ENCODE data around the gene WDR46. TPM values are rescaled to one million over a fixed set of nuclear protein-coding genes. Genes with fewer than 3 reads are reported as not detected.
A peak's percentile ranks its signal among the peaks of the same experiment; 100 is the strongest.

The WDR46 gene
- total RNA-seq, 4 donors from 2014 or later, result 46.5 to 88.4 (median 69.1) TPM

DNA sequence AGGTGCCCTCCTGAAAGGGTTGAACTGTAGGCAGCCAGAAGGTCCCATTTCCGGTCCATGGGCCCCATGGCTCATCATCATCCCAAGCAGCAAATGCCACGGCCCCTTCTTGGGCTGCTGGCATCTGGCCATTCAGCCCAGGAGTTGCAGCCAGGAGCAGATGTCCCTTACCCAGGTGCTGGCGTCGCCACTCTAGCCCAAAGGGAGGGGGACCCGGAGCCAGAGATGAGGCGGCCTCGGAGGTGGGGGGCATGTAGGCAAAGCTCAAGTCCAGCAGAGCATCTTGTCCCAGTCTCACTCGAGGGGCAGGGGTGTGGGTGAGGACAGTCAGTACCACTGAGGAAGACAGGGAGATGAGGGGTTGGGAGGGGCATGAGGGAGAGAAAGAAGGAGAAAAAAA, 16.0 kb upstream of the WDR46 start:
- H3K36me3 ChIP-seq, result peaks cover 0 to 62% (median 13%) of the 10 kb centered on the region in 3 donors
- no peaks in the 10 kb centered on the region for H3K9me3 ChIP-seq
- 68 to 86% methylated on average over 8 of the region's 8 CpGs for WGBS, 2 donors
- TF ChIP-seq POLR2A (IDR thresholded peaks at IDR 0.05), result no peak
- TF ChIP-seq, protein P1, sequence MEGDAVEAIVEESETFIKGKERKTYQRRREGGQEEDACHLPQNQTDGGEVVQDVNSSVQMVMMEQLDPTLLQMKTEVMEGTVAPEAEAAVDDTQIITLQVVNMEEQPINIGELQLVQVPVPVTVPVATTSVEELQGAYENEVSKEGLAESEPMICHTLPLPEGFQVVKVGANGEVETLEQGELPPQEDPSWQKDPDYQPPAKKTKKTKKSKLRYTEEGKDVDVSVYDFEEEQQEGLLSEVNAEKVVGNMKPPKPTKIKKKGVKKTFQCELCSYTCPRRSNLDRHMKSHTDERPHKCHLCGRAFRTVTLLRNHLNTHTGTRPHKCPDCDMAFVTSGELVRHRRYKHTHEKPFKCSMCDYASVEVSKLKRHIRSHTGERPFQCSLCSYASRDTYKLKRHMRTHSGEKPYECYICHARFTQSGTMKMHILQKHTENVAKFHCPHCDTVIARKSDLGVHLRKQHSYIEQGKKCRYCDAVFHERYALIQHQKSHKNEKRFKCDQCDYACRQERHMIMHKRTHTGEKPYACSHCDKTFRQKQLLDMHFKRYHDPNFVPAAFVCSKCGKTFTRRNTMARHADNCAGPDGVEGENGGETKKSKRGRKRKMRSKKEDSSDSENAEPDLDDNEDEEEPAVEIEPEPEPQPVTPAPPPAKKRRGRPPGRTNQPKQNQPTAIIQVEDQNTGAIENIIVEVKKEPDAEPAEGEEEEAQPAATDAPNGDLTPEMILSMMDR (IDR thresholded peaks at IDR 0.05), result no peak
- TF ChIP-seq EP300 (IDR thresholded peaks at IDR 0.05), result no peak
- DNase-seq (ENCODE audit: low spot score in 2 of 2), result no peak
- peaks cover 0 to 24% (median 6%) of the 10 kb centered on the region in 4 donors for H3K4me1 ChIP-seq
- H3K27ac ChIP-seq, result no peak overlapping the region
- H3K27me3 ChIP-seq, result no peaks in the 10 kb centered on the region
- H3K4me3 ChIP-seq, result no peak overlapping the region

DNA sequence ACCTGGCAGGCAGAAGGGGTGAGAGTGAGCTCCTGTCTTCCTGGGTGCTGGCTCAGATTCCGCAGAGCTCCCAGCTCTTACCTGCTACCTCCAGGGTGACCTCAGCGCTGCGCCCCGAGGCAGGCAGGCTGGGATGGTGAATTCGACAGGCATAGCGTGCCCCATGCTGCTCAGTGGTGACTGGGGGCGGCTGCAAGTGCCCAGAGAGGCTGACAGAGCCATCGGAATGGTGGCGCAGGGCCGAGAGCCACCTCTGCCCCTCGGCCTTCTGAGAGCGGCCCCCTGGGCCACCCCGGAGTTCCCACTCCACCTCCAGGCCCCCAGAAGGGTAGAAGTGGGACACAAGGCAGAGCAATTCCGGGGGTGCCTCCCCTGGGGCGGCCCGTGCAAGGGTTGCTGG, 15.2 kb upstream of the WDR46 start:
- Histone ChIP-seq H3K27ac (no peak overlapping the region), H3K4me1 (peaks cover 0 to 28% (median 7%) of the 10 kb centered on the region in 4 donors), H3K4me3 (no peak overlapping the region), H3K9me3 (no peaks in the 10 kb centered on the region), H3K27me3 (no peaks in the 10 kb centered on the region), H3K36me3 (peaks cover 0 to 58% (median 13%) of the 10 kb centered on the region in 3 donors)
- TF ChIP-seq, protein P1 (IDR thresholded peaks at IDR 0.05), result no peak
- TF ChIP-seq POLR2A (IDR thresholded peaks at IDR 0.05) (no peak), EP300 (IDR thresholded peaks at IDR 0.05) (no peak)
- WGBS, 2 donors, result 83 to 86% methylated on average over 6 to 12 of the region's 16 CpGs
- no peak for DNase-seq (ENCODE audit: low spot score in 2 of 2)

DNA sequence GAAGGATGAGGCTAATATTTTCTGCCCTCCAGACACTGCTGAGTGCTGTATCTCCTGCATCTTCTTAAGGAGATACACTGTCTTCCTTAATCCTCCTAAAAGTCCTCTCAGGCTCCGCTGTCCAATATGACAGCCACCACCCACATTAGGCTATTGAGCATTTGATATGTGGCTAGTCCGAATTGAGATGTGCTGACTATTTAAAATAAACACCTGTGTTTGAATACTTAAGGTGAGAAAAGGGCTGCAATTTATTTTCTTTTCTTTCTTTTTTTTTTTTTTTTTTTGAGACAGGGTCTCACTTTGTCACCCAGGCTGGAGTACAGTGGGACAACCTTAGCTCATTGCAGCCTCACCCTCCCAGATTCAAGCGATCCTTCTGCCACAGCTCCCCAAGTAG, 12.8 kb upstream of the WDR46 start:
- H3K9me3 ChIP-seq, result no peaks in the 10 kb centered on the region
- peaks cover 0 to 56% (median 13%) of the 10 kb centered on the region in 3 donors for H3K36me3 ChIP-seq
- no peak for DNase-seq (ENCODE audit: low spot score in 2 of 2)
- no peak for TF ChIP-seq EP300 (IDR thresholded peaks at IDR 0.05)
- no peak for TF ChIP-seq POLR2A (IDR thresholded peaks at IDR 0.05)
- TF ChIP-seq, protein P1 (IDR thresholded peaks at IDR 0.05), result no peak
- H3K27ac ChIP-seq, result no peak overlapping the region
- H3K27me3 ChIP-seq, result no peaks in the 10 kb centered on the region
- WGBS, 2 donors, result 76 to 92% methylated on average over 3 of the region's 3 CpGs
- peaks cover 3 to 43% (median 11%) of the 10 kb centered on the region in 4 donors for H3K4me1 ChIP-seq
- H3K4me3 ChIP-seq, result no peak overlapping the region

DNA sequence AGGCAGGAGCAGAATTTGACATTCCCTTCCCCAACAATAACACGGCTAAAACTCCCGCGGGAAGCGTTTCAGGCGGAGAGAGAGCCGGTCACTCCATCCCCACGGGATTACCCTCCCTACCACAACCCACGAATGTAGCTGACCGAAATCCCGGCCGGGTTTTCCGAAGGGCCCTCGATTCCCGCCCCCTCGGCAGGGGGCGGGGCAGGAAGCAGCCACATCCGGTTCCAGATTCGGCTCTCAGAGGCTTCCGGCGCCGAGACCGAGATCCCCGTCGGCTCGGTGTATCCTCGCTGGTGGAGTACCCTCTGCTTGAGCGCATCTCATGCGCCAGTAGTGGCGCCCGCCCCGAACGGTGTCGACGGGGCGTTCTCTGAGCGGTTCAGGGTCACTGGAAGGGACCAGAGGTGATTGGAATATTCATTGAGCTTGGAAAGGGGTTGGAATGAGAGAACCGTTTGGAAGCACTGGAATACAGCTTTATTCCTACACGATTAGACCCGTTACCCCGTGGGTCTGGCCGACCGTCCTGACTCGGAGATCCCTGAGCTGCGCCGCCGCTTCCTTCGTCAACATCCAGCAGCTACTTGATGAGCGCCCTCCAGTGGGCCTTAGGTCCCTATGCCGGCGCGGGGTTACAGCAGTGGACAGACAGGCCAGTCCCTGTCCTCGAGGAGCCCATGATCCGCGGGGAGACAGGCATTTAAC, 10.4 kb upstream of the WDR46 start:
- Histone ChIP-seq H3K36me3 (peaks cover 0 to 60% (median 23%) of the 10 kb centered on the region in 3 donors), H3K27me3 (no peaks in the 10 kb centered on the region), H3K4me1 (peaks cover 3 to 46% (median 11%) of the 10 kb centered on the region in 4 donors), H3K4me3 (peak overlapping the region; percentile 68 to 85 (median 77)), H3K9me3 (no peaks in the 10 kb centered on the region), H3K27ac (peak overlapping the region; percentile 90 to 98 (median 97))
- 0 to 2% methylated on average over 22 to 49 of the region's 54 CpGs for WGBS, 2 donors
- DNase-seq (ENCODE audit: low spot score in 2 of 2), result peak; percentile 77 to 86
- TF ChIP-seq EP300 (IDR thresholded peaks at IDR 0.05) (peak; percentile 73 to 94), POLR2A (IDR thresholded peaks at IDR 0.05) (peak; percentile 32 to 68)
- TF ChIP-seq, protein P1 (IDR thresholded peaks at IDR 0.05), result peak; percentile 66 to 78 (median 70)

DNA sequence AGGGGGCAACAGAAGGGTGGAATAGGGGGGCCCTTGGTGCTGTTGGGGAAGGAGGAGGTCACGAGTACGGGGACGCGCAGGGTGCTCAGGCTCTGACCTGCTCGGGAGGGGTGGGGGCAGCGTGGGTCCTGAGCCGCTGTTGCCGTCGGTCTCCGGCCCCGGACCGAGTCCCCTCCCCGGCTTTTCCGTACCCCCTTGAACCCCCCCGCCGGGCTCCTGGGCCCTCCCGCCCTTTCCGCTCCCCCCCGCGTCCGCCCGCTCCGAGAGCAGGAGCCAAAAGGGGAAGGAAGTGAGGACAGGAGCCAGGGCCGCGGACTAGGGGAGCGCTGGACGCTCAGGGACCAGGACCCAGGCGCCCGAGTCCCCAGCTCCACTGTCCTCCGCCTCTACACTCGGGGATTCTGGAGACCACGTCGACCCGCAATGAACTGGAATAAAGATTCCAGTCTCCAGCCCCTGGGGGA, 9.8 kb upstream of the WDR46 start, which contains the start of gene RGL2:
TSS of gene RGL2 (minus strand) at position 170 of the 464 bp plus-strand sequence. CDS start 332 bp downstream, outside the sequence.
- peaks cover 3 to 46% (median 11%) of the 10 kb centered on the region in 4 donors for H3K4me1 ChIP-seq
- peaks cover 0 to 60% (median 17%) of the 10 kb centered on the region in 3 donors for H3K36me3 ChIP-seq
- no peaks in the 10 kb centered on the region for H3K27me3 ChIP-seq
- 0 to 1% methylated on average over 25 to 27 of the region's 34 CpGs for WGBS, 2 donors
- no peak for TF ChIP-seq EP300 (IDR thresholded peaks at IDR 0.05)
- no peak for TF ChIP-seq POLR2A (IDR thresholded peaks at IDR 0.05)
- TF ChIP-seq, protein P1 (IDR thresholded peaks at IDR 0.05), result no peak
- peak within 1 kb of the TSS; percentile 90 to 98 (median 97) for H3K27ac ChIP-seq
- peak; percentile 73 to 82 for DNase-seq (ENCODE audit: low spot score in 2 of 2)
- no peaks in the 10 kb centered on the region for H3K9me3 ChIP-seq
- H3K4me3 ChIP-seq, result peak within 1 kb of the TSS; percentile 68 to 85 (median 77)
